ENCODE measurements around the gene AADAT. TPM values are rescaled to one million over a fixed set of nuclear protein-coding genes. Genes with fewer than 3 reads are reported as not detected.
A peak's percentile ranks its signal among the peaks of the same experiment; 100 is the strongest.

AADAT gene
- total RNA-seq, 2 donors from 2014 or later: 5.6 to 13.5 TPM

DNA sequence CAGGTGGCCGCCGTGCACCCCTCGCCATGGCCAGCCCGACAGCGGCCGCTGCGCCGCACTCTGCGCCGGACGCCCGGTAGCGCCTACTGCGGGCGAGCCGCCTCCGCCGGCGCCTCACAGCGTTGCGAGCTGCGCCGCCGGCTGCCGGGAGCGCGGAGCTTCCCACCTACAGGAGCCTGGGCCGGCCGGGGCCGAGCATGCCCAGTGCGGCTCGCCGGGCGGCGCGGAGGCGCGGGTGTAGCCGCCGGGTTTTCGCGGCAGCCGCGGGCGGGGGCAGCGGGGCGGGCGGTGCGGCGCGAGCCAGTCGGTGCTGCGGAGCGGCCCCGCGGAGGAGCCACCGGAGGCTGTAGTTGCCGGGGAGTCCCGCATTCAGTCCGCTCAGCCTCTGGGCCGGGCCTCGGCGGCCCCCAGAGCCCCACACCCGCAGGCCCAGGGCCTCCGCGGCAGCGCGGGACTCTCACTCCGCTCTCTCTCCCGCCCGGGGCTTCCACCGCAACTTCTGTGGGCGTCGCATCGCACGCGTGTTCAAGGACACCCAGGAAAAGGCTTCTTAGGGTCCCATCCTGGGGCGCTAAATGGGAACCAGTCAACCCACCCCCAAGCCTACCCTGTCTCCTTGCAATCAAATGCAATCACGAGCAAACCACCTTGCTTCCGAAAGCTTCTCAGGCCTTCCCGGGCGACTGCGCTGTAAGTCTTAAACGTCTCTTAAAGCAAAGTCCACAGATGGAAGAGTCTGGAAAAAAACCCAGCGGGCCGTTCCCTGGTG lies 63.3 kb downstream of the AADAT start, which contains the start of gene MFAP3L:
Gene MFAP3L (minus strand): TSS at position 143 of the 769 bp plus-strand sequence. CDS start 20,518 bp downstream, outside the sequence.
- Histone ChIP-seq H3K27ac (peak within 1 kb of the TSS; percentile 88 to 93), H3K4me1 (ENCODE audit: control insufficient read depth in 1 of 2, low read depth in 2 of 2) (peaks cover 3 to 18% of the 10 kb centered on the region in 2 donors), H3K27me3 (replicated peaks; ENCODE audit: insufficient read depth) (no peaks in the 10 kb centered on the region), H3K36me3 (no peaks in the 10 kb centered on the region), H3K4me3 (peak within 1 kb of the TSS; percentile 95), H3K9me3 (no peaks in the 10 kb centered on the region)
- DNase-seq (ENCODE audit: low spot score) (peak; percentile 21), ATAC-seq (ENCODE audit: insufficient number of reproducible peaks, low FRiP score, low read depth) (peak; percentile 83)
- TF ChIP-seq, protein P1, sequence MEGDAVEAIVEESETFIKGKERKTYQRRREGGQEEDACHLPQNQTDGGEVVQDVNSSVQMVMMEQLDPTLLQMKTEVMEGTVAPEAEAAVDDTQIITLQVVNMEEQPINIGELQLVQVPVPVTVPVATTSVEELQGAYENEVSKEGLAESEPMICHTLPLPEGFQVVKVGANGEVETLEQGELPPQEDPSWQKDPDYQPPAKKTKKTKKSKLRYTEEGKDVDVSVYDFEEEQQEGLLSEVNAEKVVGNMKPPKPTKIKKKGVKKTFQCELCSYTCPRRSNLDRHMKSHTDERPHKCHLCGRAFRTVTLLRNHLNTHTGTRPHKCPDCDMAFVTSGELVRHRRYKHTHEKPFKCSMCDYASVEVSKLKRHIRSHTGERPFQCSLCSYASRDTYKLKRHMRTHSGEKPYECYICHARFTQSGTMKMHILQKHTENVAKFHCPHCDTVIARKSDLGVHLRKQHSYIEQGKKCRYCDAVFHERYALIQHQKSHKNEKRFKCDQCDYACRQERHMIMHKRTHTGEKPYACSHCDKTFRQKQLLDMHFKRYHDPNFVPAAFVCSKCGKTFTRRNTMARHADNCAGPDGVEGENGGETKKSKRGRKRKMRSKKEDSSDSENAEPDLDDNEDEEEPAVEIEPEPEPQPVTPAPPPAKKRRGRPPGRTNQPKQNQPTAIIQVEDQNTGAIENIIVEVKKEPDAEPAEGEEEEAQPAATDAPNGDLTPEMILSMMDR (IDR thresholded peaks at IDR 0.05): no peak

DNA sequence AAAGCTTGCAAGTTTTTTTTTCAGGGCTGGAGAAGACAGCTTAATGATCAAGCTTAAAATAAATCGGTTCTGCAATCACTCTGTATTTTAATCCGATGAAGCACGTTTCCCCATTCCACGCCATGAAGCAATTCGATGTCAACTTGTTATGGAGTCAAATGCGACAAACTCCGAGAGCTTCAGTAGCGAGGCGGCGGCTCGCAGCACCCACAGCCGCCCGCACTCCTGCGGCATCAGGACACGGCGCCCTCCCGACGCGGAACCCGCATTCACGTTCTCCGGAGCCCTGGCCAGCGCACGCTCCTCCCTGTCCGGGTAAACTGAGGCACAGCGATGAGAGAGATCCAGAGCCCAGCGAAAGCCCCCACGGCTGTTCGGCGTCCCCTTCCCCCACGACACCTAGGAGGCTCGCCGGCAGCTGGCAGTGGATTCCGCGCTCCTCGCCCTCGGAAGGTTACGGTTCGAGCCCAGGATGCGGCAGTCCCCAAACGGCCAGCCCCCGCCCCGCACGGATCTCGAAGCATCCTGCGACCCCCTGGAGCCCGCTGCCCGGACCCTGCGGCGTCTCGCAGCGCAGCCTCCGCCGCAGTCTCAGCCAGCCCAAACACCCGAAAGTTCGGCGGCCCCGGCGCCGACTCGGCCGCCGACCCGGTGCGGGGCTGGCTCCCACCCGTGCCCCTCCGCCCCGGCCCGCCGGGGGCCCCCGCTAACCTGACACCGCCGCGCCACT lies 64.1 kb downstream of the AADAT start:
- ATAC-seq (ENCODE audit: insufficient number of reproducible peaks, low FRiP score, low read depth) (no peak), DNase-seq (ENCODE audit: low spot score) (no peak)
- H3K27me3 ChIP-seq (replicated peaks; ENCODE audit: insufficient read depth): no peaks in the 10 kb centered on the region
- H3K4me1 ChIP-seq (ENCODE audit: control insufficient read depth in 1 of 2, low read depth in 2 of 2): peaks cover 3 to 18% of the 10 kb centered on the region in 2 donors
- no peaks in the 10 kb centered on the region for H3K36me3 ChIP-seq
- H3K9me3 ChIP-seq: no peaks in the 10 kb centered on the region
- TF ChIP-seq, protein P1 (IDR thresholded peaks at IDR 0.05): no peak
- H3K27ac ChIP-seq: peak overlapping the region; percentile 45 to 88
- peak overlapping the region; percentile 95 for H3K4me3 ChIP-seq

DNA sequence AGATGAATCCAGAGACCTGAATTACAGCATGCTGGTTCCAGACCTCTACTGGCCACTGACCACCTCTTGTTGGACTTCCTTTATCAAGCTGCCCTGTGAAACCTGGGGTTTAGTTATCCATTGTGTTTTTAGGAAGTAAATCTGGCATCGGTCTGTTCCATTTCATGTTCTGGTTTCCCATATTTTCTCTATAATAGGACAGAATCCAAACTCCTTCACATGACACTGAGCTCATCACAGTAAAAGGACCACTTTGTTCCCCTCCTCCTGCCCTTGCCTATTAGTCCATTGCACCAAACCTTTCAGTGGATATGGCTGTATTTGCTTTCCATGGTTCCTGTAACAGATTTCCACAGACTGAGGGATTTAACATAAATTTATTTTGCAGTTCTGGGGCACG lies 67.5 kb downstream of the AADAT start:
- no peak overlapping the region for H3K4me3 ChIP-seq
- H3K36me3 ChIP-seq: no peaks in the 10 kb centered on the region
- H3K4me1 ChIP-seq (ENCODE audit: control insufficient read depth in 1 of 2, low read depth in 2 of 2): peaks cover 0 to 18% of the 10 kb centered on the region in 2 donors
- no peak for ATAC-seq (ENCODE audit: insufficient number of reproducible peaks, low FRiP score, low read depth)
- H3K9me3 ChIP-seq: no peaks in the 10 kb centered on the region
- no peak overlapping the region for H3K27ac ChIP-seq
- no peaks in the 10 kb centered on the region for H3K27me3 ChIP-seq (replicated peaks; ENCODE audit: insufficient read depth)
- DNase-seq (ENCODE audit: low spot score): no peak
- TF ChIP-seq, protein P1 (IDR thresholded peaks at IDR 0.05): no peak

DNA sequence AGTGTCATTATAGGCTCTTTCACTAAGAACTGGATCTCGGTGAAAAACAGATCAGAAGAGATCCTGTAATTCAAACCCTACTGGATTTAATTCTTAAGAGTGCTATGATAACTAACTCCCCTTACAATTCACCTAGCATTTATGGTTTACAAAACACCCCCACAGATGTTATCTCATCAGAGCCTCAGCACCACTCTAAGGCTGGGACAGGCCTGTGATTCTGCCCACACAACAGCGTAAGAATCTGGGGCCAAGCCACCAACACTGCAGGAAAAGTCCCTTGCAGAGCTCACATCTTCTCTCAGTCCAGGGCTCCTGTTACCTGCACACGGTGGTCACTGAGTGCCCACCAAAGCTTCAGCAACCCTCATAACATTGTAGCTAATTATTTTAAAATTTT lies 72.5 kb downstream of the AADAT start:
- H3K36me3 ChIP-seq: no peaks in the 10 kb centered on the region
- H3K4me3 ChIP-seq: no peak overlapping the region
- H3K27ac ChIP-seq: no peak overlapping the region
- ATAC-seq (ENCODE audit: insufficient number of reproducible peaks, low FRiP score, low read depth) (no peak), DNase-seq (ENCODE audit: low spot score) (no peak)
- TF ChIP-seq, protein P1 (IDR thresholded peaks at IDR 0.05): no peak
- no peaks in the 10 kb centered on the region for H3K27me3 ChIP-seq (replicated peaks; ENCODE audit: insufficient read depth)
- H3K9me3 ChIP-seq: no peaks in the 10 kb centered on the region
- H3K4me1 ChIP-seq (ENCODE audit: control insufficient read depth in 1 of 2, low read depth in 2 of 2): peaks cover 16 to 36% of the 10 kb centered on the region in 2 donors

DNA sequence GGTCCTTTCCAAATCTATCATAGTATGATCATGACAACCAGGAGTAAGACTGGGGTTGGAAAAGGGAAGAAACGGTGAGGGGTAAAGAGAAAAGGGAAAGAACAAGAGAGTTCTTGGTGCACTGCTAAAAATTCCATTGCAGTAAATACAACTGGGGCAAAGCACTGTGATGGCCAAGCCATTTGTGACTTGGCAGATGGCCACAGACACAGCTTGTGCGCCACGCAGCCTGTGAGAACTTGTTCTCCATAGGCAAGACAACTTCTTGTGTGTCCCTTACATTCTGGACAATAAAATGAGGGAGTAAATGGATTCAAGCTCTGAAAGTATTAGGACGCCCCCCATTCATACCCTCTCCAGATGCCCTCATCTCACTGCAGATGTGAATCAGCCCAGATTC lies 74.5 kb downstream of the AADAT start:
- TF ChIP-seq, protein P1 (IDR thresholded peaks at IDR 0.05): no peak
- ATAC-seq (ENCODE audit: insufficient number of reproducible peaks, low FRiP score, low read depth) (no peak), DNase-seq (ENCODE audit: low spot score) (no peak)
- Histone ChIP-seq H3K4me3 (peak overlapping the region; percentile 4), H3K4me1 (ENCODE audit: control insufficient read depth in 1 of 2, low read depth in 2 of 2) (peaks cover 16 to 49% of the 10 kb centered on the region in 2 donors), H3K27me3 (replicated peaks; ENCODE audit: insufficient read depth) (no peaks in the 10 kb centered on the region), H3K9me3 (no peaks in the 10 kb centered on the region), H3K36me3 (no peaks in the 10 kb centered on the region), H3K27ac (peak overlapping the region; percentile 4 to 83)
